Panc1 (cell line): ENCODE results near the gene FUBP1. TPM values are rescaled to one million over a fixed set of nuclear protein-coding genes. Genes with fewer than 3 reads are reported as not detected.

Experiments used
- ATAC-seq: fragments of 200-7000 bp; cut with Tn5 transposase; 2 replicates; pipeline ENCODE4 v1.9.1; 2020; ENCODE audit warnings: mild to moderate bottlenecking, moderate library complexity
- BruUV-seq: library from RNA; stranded (reverse); fragments of 400-500 nt; replicated peaks from 2 replicates; lab custom pipeline; 2021; lab: Mats Ljungman, UMichigan
- CTCF ChIA-PET: fragments of 300-600 bp; sonication (Branson Sonifier 250); formaldehyde crosslinking; loops from one replicate; lab custom pipeline; 2022; ENCODE audit warnings: antibody characterized with exemption; lab: Charles Lee
- POLR2A ChIA-PET: fragments of 300-600 bp; sonication (Branson Sonifier 250); formaldehyde crosslinking; loops from one replicate; lab custom pipeline; 2022; ENCODE audit warnings: antibody characterized with exemption; lab: Charles Lee
- DNase-seq: peaks from one replicate; pipeline ENCODE4 v3.0.0-alpha.2; 2010; ENCODE audit warnings: low read depth, low spot score
- H3K27ac ChIP-seq: 2 replicates; pipeline ENCODE4 v1.5.1; 2011; ENCODE audit warnings: mild to moderate bottlenecking, low read length, inconsistent platforms
- H3K27me3 ChIP-seq: fragments of 200-500 bp; sonication (Bioruptor generic); 2 replicates; pipeline ENCODE4 v1.6.0; 2014; ENCODE audit warnings: low read length, inconsistent platforms; ENCODE audit not compliant: control insufficient read depth, insufficient read depth
- H3K36me3 ChIP-seq: fragments of 200-500 bp; sonication (Bioruptor generic); 2 replicates; pipeline ENCODE4 v1.5.1; 2014; ENCODE audit warnings: inconsistent platforms, mild to moderate bottlenecking, low read length, moderate library complexity; ENCODE audit not compliant: control insufficient read depth, insufficient read depth
- H3K4me1 ChIP-seq: 2 replicates; pipeline ENCODE4 v1.5.1; 2011; ENCODE audit warnings: inconsistent platforms, mild to moderate bottlenecking, low read length, moderate library complexity; ENCODE audit not compliant: control insufficient read depth, insufficient read depth
- H3K4me3 ChIP-seq, 2 experiments: 2 replicates each; pipeline ENCODE4 v1.5.1; 2011 to 2012; ENCODE audit warnings: low read depth in 2 of 2, low read length in 2 of 2, mild to moderate bottlenecking in 2 of 2, inconsistent platforms in 1 of 2, moderate library complexity in 1 of 2
- H3K9me3 ChIP-seq: fragments of 200-500 bp; sonication (Bioruptor generic); 2 replicates; pipeline ENCODE4 v1.5.1; 2014; ENCODE audit warnings: low read depth, mild to moderate bottlenecking, inconsistent platforms, low read length, moderate library complexity; ENCODE audit not compliant: control insufficient read depth, insufficient read depth
- POLR2AphosphoS5 ChIP-seq: IDR thresholded peaks from 2 replicates; pipeline ENCODE4 v1.6.1; 2012; ENCODE audit warnings: mild to moderate bottlenecking, low read depth, low read length, moderate library complexity
- SIN3A ChIP-seq: IDR thresholded peaks from 2 replicates; pipeline ENCODE4 v1.6.1; 2012; ENCODE audit warnings: low read depth, mild to moderate bottlenecking, low read length, moderate library complexity, borderline replicate concordance; ENCODE audit not compliant: insufficient read depth
- TCF7L2 ChIP-seq: IDR thresholded peaks from 2 replicates; pipeline ENCODE4 v1.6.1; 2011; ENCODE audit warnings: mild to moderate bottlenecking, low read depth, low read length, inconsistent platforms
- in situ Hi-C: cut with HindIII; loops from 2 replicates; pipeline ENCODE4 v1.10.0; 2016; ENCODE audit warnings: low sequenced_read_pairs, low pct_unique_long_range_greater_than_20kb
- intact Hi-C: fragments of 100-400 bp; cut with micrococcal nuclease; formaldehyde crosslinking; loops from one replicate; pipeline ENCODE4 v1.10.0; 2022; ENCODE audit not compliant: unreplicated experiment
- total RNA-seq: library from RNA; stranded (reverse); gene quantifications from one replicate; pipeline ENCODE4 v1.2.1, GENCODE V29; 2021; ENCODE audit not compliant: unreplicated experiment
- TF ChIP-seq, protein P1 (sequence below): fragments of 450-650 bp; IDR thresholded peaks from 2 replicates; pipeline ENCODE4 v1.5.1; 2017; ENCODE audit warnings: mild to moderate bottlenecking
- TF ChIP-seq, protein P2 (sequence below), 2 experiments: IDR thresholded peaks; 2 replicates each; pipeline ENCODE4 v1.6.1; 2011 to 2012; ENCODE audit warnings: low read depth in 2 of 2, control low read depth in 1 of 2, low read length in 1 of 2, mild to moderate bottlenecking in 1 of 2, moderate library complexity in 1 of 2; ENCODE audit not compliant: insufficient read depth in 1 of 2

Gene FUBP1
- total RNA-seq, 1 experiment from 2014 or later: 150 TPM

DNA sequence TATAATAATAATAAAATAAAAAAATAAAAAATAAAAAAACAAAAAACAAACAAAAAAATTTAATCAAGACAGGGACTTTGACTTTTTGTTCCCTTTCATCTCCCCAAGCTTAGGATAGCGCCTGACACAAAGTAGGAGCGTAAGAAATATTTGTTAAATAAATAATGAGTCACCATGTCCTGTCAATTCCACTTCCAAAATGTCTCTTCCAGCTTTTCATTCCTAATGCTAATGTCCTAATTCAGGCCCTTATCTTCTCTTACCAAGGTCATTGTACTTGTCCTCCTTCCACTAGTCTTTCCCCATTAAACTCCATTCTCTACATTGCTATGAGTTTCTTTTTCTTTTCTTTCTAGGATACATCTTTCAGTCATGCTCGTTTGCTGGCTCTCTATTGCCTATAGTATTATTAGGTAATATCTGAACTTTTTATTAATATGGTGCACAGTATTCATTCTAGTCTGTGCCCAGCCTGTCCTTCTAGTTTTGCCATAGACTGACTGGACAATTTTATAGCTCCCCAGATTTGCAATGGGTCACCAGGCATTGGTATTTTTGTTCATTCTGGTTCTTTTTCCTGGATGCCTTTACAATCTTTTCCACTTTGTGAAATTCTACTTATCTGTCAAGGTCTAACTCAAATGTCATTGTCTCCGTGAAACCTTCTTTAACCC, 79.1 kb downstream of the FUBP1 start:
- H3K36me3 ChIP-seq: no peaks in the 10 kb centered on the region

More for the DNA sequence above, 79.1 kb downstream of the FUBP1 start:
- intact Hi-C loops: loop anchor here (10.0 kb wide), 1 partner anchor 75 kb away; no protein-coding TSS in a partner anchor
- in situ Hi-C loops: no loop called here
- TF ChIP-seq POLR2AphosphoS5: no peak
- TF ChIP-seq, protein P1, sequence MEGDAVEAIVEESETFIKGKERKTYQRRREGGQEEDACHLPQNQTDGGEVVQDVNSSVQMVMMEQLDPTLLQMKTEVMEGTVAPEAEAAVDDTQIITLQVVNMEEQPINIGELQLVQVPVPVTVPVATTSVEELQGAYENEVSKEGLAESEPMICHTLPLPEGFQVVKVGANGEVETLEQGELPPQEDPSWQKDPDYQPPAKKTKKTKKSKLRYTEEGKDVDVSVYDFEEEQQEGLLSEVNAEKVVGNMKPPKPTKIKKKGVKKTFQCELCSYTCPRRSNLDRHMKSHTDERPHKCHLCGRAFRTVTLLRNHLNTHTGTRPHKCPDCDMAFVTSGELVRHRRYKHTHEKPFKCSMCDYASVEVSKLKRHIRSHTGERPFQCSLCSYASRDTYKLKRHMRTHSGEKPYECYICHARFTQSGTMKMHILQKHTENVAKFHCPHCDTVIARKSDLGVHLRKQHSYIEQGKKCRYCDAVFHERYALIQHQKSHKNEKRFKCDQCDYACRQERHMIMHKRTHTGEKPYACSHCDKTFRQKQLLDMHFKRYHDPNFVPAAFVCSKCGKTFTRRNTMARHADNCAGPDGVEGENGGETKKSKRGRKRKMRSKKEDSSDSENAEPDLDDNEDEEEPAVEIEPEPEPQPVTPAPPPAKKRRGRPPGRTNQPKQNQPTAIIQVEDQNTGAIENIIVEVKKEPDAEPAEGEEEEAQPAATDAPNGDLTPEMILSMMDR: no peak
- TF ChIP-seq, protein P2, sequence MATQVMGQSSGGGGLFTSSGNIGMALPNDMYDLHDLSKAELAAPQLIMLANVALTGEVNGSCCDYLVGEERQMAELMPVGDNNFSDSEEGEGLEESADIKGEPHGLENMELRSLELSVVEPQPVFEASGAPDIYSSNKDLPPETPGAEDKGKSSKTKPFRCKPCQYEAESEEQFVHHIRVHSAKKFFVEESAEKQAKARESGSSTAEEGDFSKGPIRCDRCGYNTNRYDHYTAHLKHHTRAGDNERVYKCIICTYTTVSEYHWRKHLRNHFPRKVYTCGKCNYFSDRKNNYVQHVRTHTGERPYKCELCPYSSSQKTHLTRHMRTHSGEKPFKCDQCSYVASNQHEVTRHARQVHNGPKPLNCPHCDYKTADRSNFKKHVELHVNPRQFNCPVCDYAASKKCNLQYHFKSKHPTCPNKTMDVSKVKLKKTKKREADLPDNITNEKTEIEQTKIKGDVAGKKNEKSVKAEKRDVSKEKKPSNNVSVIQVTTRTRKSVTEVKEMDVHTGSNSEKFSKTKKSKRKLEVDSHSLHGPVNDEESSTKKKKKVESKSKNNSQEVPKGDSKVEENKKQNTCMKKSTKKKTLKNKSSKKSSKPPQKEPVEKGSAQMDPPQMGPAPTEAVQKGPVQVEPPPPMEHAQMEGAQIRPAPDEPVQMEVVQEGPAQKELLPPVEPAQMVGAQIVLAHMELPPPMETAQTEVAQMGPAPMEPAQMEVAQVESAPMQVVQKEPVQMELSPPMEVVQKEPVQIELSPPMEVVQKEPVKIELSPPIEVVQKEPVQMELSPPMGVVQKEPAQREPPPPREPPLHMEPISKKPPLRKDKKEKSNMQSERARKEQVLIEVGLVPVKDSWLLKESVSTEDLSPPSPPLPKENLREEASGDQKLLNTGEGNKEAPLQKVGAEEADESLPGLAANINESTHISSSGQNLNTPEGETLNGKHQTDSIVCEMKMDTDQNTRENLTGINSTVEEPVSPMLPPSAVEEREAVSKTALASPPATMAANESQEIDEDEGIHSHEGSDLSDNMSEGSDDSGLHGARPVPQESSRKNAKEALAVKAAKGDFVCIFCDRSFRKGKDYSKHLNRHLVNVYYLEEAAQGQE (IDR thresholded peaks at IDR 0.05; ENCODE audit: insufficient read depth in 1 of 2, low read depth in 2 of 2, low read length in 1 of 2): no peak
- no peak for TF ChIP-seq TCF7L2
- no peak for TF ChIP-seq SIN3A
- H3K9me3 ChIP-seq: no peaks in the 10 kb centered on the region
- H3K4me1 ChIP-seq: peaks cover 5% of the 10 kb centered on the region; the same call in 1 of the 2 replicates
- no peaks in the 10 kb centered on the region for H3K27me3 ChIP-seq
- no peak overlapping the region for H3K27ac ChIP-seq
- ChIA-PET POLR2A (interaction anchor here (0.6 kb wide), 1 partner anchor 321 kb away, joined by 13 read pairs; no protein-coding TSS in a partner anchor), CTCF (interaction anchor here (0.5 to 1.1 kb wide), 3 partner anchors 231 to 437 kb away, joined by 3 to 6 read pairs (median 4); no protein-coding TSS in a partner anchor)
- no peak overlapping the region for H3K4me3 ChIP-seq
- DNase-seq: no peak
- ATAC-seq: 0 out of 2 replicates have a peak, but pooled peaks have one; percentile 21
- no TSS peak for BruUV-seq

Other genes with a start within 250 kb of the FUBP1 start
- gene USP33, start 219.2 kb downstream of the FUBP1 start, total RNA-seq: 52.2 TPM
- 14.4 TPM for gene MIGA1, start 199.4 kb downstream of the FUBP1 start, total RNA-seq
- 5.4 TPM for gene NEXN, start 90.4 kb downstream of the FUBP1 start, total RNA-seq
- gene DNAJB4, start 25.9 kb upstream of the FUBP1 start, total RNA-seq: 14.9 TPM
- 0.26 TPM for gene GIPC2, start 66.9 kb upstream of the FUBP1 start, total RNA-seq